D721Med (cell line): Measurements from ENCODE around the gene CASTOR1.

ENCODE experiments used
- DNase-seq: peaks from one replicate; pipeline ENCODE4 v3.0.0; 2011; ENCODE audit warnings: low spot score; ENCODE audit not compliant: insufficient read length
- FAIRE-seq: peaks from 2 replicates; lab custom pipeline; 2011; peaks lifted over from hg19 to GRCh38; lab: Jason Lieb, UNC
- TF ChIP-seq, protein P1 (sequence below): IDR thresholded peaks from 2 replicates; pipeline ENCODE4 v1.5.1; 2012; ENCODE audit warnings: mild to moderate bottlenecking, control low read depth; ENCODE audit not compliant: insufficient read depth; ENCODE audit errors: missing control alignments

CASTOR1 gene

DNA sequence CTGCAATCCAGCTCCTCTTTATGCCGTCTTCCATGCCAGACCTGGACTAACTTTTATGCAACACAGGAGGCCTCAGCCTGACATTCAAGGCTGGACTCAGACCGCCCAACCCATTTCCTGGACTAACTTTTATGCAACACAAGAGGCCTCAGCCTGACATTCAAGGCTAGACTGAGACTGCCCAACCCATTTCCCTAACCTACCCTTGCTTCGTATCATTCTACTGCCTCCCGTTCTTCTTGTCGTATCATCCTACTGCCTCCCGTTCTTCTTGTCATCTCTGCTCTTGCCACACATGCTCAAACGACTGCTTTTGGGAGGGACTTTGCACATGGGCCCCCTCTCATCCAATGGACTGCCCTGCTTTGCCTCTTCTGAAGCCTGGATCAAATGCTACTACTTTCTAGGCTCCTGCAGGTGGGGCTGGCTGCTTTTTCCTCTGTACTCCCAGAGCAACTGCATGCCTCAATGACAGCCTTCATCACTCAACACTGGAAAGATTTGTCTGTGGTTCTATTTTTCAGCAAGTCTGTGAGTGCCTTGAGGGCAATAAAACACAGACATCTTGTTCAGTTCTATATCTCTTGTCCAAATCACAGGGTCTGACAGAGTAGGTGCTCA is 29.6 kb upstream of the CASTOR1 start:
- no peak for DNase-seq
- FAIRE-seq, result no peak
- TF ChIP-seq, protein P1, sequence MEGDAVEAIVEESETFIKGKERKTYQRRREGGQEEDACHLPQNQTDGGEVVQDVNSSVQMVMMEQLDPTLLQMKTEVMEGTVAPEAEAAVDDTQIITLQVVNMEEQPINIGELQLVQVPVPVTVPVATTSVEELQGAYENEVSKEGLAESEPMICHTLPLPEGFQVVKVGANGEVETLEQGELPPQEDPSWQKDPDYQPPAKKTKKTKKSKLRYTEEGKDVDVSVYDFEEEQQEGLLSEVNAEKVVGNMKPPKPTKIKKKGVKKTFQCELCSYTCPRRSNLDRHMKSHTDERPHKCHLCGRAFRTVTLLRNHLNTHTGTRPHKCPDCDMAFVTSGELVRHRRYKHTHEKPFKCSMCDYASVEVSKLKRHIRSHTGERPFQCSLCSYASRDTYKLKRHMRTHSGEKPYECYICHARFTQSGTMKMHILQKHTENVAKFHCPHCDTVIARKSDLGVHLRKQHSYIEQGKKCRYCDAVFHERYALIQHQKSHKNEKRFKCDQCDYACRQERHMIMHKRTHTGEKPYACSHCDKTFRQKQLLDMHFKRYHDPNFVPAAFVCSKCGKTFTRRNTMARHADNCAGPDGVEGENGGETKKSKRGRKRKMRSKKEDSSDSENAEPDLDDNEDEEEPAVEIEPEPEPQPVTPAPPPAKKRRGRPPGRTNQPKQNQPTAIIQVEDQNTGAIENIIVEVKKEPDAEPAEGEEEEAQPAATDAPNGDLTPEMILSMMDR, result no peak

DNA sequence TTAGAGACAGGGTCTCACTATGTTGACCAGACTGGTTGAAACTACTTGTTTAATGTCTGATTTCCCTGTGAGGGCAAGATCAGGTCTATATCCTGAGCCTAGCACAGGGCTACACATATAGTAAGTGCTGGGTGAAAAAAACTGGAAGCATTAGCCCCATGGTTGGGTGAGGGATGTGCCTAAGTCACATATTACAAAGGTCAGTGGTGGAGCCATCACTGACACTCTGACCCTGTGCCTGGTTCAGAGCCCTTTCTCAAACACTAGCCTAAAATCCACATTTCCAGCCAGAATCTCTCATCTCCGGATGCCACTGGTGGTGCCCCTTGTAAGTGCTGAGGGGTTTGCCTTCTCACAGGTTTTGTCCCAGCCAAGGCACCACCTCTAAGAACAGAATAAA is 28.5 kb upstream of the CASTOR1 start:
- TF ChIP-seq, protein P1, result no peak
- DNase-seq (no peak), FAIRE-seq (no peak)

DNA sequence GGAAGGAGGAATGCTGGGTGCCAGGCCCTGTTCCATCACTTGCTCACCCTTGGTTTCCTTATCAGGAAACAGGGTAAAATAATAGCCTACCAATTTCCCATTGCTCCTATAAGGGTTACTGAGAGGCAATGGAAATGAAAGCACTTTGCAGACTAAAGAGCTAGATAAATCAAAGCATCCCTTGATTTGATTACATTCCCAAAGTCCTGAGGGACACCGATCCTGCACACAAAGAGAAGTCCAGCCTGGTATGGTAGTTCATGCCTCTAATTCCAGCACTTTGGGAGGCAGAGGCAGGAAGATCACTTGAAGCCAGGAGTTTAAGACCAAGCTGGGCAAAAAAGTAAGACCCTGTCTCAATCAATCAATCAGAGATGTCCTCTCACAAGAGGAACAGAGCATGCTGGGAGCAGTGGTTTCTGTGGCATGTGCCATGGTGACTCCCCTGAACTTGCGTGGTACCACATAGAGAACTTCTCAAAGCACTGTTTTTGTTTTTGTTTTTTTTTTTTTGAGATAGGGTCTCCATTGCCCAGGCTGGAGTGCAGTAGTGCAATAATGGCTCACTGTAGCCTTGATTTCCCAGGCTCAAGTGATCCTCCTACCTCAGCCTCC is 26.8 kb upstream of the CASTOR1 start:
- no peak for FAIRE-seq

DNA sequence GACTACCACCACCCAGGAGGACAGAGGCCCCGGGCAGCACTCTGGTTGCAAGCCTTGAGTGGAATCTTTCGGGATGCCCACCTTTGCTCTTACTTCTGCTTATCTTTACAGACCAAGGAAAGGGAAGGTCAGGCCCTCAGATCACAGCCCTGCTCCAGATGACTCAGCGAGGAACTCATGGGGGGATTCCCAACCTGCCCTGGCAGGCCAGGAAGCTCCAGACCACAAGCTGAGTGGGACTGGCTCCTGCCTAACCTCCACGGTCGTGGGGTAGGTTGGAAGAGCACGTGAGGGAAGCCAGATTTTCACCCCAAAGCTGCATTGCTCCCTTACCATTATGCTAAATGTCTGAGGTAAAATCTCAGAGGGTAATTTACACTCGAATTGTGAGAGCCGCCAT is 25.6 kb upstream of the CASTOR1 start:
- DNase-seq (no peak), FAIRE-seq (no peak)
- TF ChIP-seq, protein P1, result no peak

More for the DNA sequence above, 26.8 kb upstream of the CASTOR1 start:
- no peak for DNase-seq
- TF ChIP-seq, protein P1, result no peak

DNA sequence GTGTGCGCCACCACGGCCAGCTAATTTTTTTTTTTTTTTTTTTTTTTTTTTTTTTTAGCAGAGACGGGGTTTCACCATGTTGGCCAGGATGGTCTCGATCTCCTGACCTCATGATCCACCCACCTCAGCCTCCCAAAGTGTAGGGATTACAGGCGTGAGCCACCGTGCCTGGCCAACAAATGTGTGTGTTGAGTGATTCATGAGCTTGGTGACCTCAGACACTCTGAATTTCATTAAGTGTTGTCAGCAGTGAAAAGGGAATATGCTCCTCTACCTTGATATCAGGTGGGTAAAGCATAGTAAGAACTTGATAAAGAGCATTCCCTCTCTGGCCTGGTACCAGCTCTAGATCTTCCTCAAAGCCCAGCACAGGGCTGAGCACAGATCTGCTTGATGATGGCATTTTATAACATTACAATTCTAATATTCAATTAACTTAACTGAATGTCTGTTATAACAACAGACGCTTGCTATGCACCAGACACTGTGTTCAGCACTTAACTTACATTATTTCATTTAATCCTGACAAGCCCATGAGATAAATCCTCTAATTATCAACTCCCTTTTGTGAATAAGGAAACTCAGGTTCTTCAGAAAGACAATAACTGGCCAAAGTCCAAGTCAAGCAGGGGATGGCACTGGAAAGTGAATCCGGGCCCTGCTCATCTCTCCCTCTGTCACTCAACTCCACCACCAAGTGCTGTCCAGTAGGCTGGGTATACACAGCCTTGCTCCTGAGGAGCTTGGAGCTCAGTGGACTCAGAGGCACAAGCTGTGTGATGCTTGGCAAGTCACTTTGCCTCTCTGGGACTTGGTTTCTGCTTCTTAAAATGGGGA is 24.4 kb upstream of the CASTOR1 start:
- DNase-seq (no peak), FAIRE-seq (no peak)
- TF ChIP-seq, protein P1, result no peak

DNA sequence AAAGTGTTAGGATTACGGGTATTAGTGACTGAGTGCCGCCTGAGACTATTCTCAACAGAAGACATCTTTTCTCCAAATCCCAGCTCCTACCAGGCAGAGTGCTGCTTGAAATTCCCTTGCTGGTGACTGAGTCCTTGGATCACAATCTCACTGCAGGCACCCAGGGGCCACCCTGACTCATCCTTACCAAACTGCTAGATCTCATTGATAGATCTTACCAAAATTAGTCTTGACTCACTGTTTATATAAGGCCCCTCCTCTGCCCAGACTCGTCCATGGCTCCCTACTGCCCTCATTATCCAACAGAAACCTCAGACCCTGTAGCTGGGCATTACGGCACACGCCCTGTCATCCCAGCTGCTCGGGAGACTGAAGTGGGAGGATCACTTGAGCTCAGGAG is 22.7 kb upstream of the CASTOR1 start:
- no peak for DNase-seq
- FAIRE-seq, result no peak
- TF ChIP-seq, protein P1, result no peak
